AG08396 (cell line): ENCODE results near the gene BBLN.
"Not testable (repeated sequence)": the region's sequence is repeated elsewhere in the genome, so short reads cannot be mapped to it uniquely, and the experiment has no call there.

ENCODE experiments used
- DNase-seq: peaks from one replicate; pipeline ENCODE4 v3.0.0; 2012; ENCODE audit warnings: low spot score, mixed read lengths

BBLN gene

GRCh38 chr9:128159784-128160602 lies at the start of gene BBLN:
Gene BBLN, plus strand, starts transcription at chr9:128160265. Its CDS starts 143 bp downstream, at chr9:128160408.
- DNase-seq = peak; percentile 99

- DNase-seq = not testable (repeated sequence)
These were observed 48.3 kb upstream of the BBLN start for GRCh38 chr9:128111726-128112125.

GRCh38 chr9:128113526-128114325 lies 46.3 kb upstream of the BBLN start:
- no peak for DNase-seq

GRCh38 chr9:128114326-128115186 lies 45.5 kb upstream of the BBLN start:
- DNase-seq = no peak

- no peak for DNase-seq
These were observed 44.6 kb upstream of the BBLN start for GRCh38 chr9:128115187-128116103.

GRCh38 chr9:128116104-128117083 lies 43.7 kb upstream of the BBLN start:
- no peak for DNase-seq

- DNase-seq = peak; percentile 90
These were observed 42.2 kb upstream of the BBLN start for GRCh38 chr9:128117613-128118471.

GRCh38 chr9:128118472-128118857 lies 41.6 kb upstream of the BBLN start:
- DNase-seq = no peak

- no peak for DNase-seq
These were observed 40.9 kb upstream of the BBLN start for GRCh38 chr9:128118971-128119665.

GRCh38 chr9:128120061-128120740 lies 39.9 kb upstream of the BBLN start:
- no peak for DNase-seq

GRCh38 chr9:128120741-128121465 lies 39.2 kb upstream of the BBLN start:
- DNase-seq = no peak

- no peak for DNase-seq
These were observed 38.6 kb upstream of the BBLN start for GRCh38 chr9:128121466-128121810.

- DNase-seq = no peak
These were observed 37.9 kb upstream of the BBLN start for GRCh38 chr9:128121924-128122808.

- DNase-seq = no peak
These were observed 37.3 kb upstream of the BBLN start for GRCh38 chr9:128122809-128123175.

- DNase-seq = no peak
These were observed 36.5 kb upstream of the BBLN start for GRCh38 chr9:128123451-128124080.

GRCh38 chr9:128124451-128124850 lies 35.6 kb upstream of the BBLN start:
- DNase-seq = no peak
